Measurements from ENCODE around the gene BPIFB1. TPM values are rescaled to one million over a fixed set of nuclear protein-coding genes. Genes with fewer than 3 reads are reported as not detected.

BPIFB1 gene
- total and polyA plus RNA-seq, 2 of the 13 experiments (the other 11 are each of a cell fraction or from before 2014, with no cell fraction given): 0.82 to 4.4 TPM

DNA sequence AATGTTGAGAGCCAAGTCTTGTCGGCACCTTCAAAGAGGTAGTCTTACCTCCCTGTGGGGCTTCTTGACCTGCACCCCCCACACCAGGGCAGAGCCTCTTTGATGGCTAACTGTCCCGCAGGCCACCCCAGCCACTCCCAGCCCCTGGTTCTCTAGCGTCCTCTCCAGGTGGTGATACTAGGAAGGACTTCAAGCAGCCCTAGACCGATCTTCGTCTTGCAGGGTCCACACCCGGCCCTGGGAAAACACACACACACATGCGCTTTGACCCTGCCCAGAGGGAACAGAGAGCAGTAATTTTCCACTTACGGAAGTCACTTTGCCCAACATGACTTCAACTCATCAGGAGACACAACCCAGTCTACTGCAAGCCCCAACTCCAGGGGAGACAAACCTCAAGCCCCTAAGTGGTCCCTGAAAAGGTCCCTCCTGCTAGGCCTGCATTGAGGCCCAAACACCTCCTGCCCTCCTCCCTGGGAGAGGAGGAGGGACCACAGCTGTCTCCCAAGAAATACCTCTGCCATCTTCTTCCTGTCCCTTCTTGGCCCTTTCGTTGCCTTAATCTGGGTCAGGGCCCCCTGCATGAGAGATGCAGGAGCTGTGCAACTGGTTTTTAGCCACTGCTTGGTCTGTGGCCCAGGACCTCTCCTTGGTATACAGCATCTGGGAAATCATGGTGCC lies 2.9 kb upstream of the BPIFB1 start (continued):
- TF ChIP-seq ZBTB20 (CRISPR knock-in tag; IDR thresholded peaks at IDR 0.05; ENCODE audit: borderline replicate concordance, low read depth) (peak; percentile 62; the same call in 1 of the 2 replicates), LCORL (IDR thresholded peaks at IDR 0.05) (no peak), LCORL (CRISPR knock-in tag; IDR thresholded peaks at IDR 0.05) (peak; percentile 66), ZFX (CRISPR knock-in tag; IDR thresholded peaks at IDR 0.05; ENCODE audit: low read depth) (peak; percentile 73), KDM6A (CRISPR knock-in tag; IDR thresholded peaks at IDR 0.05; ENCODE audit: low read depth) (peak; percentile 52; the same call in 1 of the 2 replicates), POGZ (CRISPR knock-in tag; IDR thresholded peaks at IDR 0.05) (peak; percentile 41; the same call in 1 of the 2 replicates), WIZ (CRISPR knock-in tag; IDR thresholded peaks at IDR 0.05) (peak; percentile 54; the same call in 1 of the 2 replicates), SMYD3 (CRISPR knock-in tag; IDR thresholded peaks at IDR 0.05) (no peak), SMAD1 (CRISPR knock-in tag; IDR thresholded peaks at IDR 0.05; ENCODE audit: borderline replicate concordance, low read depth) (peak; percentile 64; the same call in 1 of the 2 replicates)
- TF ChIP-seq, protein P1, sequence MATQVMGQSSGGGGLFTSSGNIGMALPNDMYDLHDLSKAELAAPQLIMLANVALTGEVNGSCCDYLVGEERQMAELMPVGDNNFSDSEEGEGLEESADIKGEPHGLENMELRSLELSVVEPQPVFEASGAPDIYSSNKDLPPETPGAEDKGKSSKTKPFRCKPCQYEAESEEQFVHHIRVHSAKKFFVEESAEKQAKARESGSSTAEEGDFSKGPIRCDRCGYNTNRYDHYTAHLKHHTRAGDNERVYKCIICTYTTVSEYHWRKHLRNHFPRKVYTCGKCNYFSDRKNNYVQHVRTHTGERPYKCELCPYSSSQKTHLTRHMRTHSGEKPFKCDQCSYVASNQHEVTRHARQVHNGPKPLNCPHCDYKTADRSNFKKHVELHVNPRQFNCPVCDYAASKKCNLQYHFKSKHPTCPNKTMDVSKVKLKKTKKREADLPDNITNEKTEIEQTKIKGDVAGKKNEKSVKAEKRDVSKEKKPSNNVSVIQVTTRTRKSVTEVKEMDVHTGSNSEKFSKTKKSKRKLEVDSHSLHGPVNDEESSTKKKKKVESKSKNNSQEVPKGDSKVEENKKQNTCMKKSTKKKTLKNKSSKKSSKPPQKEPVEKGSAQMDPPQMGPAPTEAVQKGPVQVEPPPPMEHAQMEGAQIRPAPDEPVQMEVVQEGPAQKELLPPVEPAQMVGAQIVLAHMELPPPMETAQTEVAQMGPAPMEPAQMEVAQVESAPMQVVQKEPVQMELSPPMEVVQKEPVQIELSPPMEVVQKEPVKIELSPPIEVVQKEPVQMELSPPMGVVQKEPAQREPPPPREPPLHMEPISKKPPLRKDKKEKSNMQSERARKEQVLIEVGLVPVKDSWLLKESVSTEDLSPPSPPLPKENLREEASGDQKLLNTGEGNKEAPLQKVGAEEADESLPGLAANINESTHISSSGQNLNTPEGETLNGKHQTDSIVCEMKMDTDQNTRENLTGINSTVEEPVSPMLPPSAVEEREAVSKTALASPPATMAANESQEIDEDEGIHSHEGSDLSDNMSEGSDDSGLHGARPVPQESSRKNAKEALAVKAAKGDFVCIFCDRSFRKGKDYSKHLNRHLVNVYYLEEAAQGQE (IDR thresholded peaks at IDR 0.05; ENCODE audit: borderline replicate concordance in 1 of 2, low read depth in 1 of 2, low read length in 2 of 2): no peak
- TF ChIP-seq, protein P2, sequence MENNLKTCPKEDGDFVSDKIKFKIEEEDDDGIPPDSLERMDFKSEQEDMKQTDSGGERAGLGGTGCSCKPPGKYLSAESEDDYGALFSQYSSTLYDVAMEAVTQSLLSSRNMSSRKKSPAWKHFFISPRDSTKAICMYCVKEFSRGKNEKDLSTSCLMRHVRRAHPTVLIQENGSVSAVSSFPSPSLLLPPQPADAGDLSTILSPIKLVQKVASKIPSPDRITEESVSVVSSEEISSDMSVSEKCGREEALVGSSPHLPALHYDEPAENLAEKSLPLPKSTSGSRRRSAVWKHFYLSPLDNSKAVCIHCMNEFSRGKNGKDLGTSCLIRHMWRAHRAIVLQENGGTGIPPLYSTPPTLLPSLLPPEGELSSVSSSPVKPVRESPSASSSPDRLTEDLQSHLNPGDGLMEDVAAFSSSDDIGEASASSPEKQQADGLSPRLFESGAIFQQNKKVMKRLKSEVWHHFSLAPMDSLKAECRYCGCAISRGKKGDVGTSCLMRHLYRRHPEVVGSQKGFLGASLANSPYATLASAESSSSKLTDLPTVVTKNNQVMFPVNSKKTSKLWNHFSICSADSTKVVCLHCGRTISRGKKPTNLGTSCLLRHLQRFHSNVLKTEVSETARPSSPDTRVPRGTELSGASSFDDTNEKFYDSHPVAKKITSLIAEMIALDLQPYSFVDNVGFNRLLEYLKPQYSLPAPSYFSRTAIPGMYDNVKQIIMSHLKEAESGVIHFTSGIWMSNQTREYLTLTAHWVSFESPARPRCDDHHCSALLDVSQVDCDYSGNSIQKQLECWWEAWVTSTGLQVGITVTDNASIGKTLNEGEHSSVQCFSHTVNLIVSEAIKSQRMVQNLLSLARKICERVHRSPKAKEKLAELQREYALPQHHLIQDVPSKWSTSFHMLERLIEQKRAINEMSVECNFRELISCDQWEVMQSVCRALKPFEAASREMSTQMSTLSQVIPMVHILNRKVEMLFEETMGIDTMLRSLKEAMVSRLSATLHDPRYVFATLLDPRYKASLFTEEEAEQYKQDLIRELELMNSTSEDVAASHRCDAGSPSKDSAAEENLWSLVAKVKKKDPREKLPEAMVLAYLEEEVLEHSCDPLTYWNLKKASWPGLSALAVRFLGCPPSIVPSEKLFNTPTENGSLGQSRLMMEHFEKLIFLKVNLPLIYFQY (CRISPR knock-in tag; IDR thresholded peaks at IDR 0.05; ENCODE audit: borderline replicate concordance): peak; percentile 55; the same call in 1 of the 2 replicates
- TF ChIP-seq, protein P3, sequence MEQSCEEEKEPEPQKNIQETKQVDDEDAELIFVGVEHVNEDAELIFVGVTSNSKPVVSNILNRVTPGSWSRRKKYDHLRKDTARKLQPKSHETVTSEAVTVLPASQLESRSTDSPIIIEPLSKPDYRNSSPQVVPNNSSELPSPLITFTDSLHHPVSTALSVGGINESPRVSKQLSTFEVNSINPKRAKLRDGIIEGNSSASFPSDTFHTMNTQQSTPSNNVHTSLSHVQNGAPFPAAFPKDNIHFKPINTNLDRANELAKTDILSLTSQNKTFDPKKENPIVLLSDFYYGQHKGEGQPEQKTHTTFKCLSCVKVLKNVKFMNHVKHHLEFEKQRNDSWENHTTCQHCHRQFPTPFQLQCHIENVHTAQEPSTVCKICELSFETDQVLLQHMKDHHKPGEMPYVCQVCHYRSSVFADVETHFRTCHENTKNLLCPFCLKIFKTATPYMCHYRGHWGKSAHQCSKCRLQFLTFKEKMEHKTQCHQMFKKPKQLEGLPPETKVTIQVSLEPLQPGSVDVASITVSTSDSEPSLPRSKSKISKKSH (CRISPR knock-in tag; IDR thresholded peaks at IDR 0.05; ENCODE audit: borderline replicate concordance): peak; percentile 27; the same call in 1 of the 2 replicates
- TF ChIP-seq, protein P4, sequence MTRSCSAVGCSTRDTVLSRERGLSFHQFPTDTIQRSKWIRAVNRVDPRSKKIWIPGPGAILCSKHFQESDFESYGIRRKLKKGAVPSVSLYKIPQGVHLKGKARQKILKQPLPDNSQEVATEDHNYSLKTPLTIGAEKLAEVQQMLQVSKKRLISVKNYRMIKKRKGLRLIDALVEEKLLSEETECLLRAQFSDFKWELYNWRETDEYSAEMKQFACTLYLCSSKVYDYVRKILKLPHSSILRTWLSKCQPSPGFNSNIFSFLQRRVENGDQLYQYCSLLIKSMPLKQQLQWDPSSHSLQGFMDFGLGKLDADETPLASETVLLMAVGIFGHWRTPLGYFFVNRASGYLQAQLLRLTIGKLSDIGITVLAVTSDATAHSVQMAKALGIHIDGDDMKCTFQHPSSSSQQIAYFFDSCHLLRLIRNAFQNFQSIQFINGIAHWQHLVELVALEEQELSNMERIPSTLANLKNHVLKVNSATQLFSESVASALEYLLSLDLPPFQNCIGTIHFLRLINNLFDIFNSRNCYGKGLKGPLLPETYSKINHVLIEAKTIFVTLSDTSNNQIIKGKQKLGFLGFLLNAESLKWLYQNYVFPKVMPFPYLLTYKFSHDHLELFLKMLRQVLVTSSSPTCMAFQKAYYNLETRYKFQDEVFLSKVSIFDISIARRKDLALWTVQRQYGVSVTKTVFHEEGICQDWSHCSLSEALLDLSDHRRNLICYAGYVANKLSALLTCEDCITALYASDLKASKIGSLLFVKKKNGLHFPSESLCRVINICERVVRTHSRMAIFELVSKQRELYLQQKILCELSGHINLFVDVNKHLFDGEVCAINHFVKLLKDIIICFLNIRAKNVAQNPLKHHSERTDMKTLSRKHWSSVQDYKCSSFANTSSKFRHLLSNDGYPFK (CRISPR knock-in tag; IDR thresholded peaks at IDR 0.05; ENCODE audit: borderline replicate concordance): peak; percentile 53
- TF ChIP-seq, protein P5, sequence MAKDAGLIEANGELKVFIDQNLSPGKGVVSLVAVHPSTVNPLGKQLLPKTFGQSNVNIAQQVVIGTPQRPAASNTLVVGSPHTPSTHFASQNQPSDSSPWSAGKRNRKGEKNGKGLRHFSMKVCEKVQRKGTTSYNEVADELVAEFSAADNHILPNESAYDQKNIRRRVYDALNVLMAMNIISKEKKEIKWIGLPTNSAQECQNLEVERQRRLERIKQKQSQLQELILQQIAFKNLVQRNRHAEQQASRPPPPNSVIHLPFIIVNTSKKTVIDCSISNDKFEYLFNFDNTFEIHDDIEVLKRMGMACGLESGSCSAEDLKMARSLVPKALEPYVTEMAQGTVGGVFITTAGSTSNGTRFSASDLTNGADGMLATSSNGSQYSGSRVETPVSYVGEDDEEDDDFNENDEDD (CRISPR knock-in tag; IDR thresholded peaks at IDR 0.05; ENCODE audit: borderline replicate concordance): peak; percentile 81; the same call in 1 of the 2 replicates

All from HepG2 (cell line).